GM12872 (cell line): ENCODE data around the gene RREB1.

ENCODE experiments used
- TF ChIP-seq, protein P1 (sequence below): IDR thresholded peaks from 3 replicates; pipeline ENCODE4 v1.5.1; 2011; ENCODE audit warnings: low read depth, mild to moderate bottlenecking, low read length, moderate library complexity; ENCODE audit not compliant: insufficient read depth

The RREB1 gene, protein sequence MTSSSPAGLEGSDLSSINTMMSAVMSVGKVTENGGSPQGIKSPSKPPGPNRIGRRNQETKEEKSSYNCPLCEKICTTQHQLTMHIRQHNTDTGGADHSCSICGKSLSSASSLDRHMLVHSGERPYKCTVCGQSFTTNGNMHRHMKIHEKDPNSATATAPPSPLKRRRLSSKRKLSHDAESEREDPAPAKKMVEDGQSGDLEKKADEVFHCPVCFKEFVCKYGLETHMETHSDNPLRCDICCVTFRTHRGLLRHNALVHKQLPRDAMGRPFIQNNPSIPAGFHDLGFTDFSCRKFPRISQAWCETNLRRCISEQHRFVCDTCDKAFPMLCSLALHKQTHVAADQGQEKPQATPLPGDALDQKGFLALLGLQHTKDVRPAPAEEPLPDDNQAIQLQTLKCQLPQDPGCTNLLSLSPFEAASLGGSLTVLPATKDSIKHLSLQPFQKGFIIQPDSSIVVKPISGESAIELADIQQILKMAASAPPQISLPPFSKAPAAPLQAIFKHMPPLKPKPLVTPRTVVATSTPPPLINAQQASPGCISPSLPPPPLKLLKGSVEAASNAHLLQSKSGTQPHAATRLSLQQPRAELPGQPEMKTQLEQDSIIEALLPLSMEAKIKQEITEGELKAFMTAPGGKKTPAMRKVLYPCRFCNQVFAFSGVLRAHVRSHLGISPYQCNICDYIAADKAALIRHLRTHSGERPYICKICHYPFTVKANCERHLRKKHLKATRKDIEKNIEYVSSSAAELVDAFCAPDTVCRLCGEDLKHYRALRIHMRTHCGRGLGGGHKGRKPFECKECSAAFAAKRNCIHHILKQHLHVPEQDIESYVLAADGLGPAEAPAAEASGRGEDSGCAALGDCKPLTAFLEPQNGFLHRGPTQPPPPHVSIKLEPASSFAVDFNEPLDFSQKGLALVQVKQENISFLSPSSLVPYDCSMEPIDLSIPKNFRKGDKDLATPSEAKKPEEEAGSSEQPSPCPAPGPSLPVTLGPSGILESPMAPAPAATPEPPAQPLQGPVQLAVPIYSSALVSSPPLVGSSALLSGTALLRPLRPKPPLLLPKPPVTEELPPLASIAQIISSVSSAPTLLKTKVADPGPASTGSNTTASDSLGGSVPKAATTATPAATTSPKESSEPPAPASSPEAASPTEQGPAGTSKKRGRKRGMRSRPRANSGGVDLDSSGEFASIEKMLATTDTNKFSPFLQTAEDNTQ (N-terminal part only)

DNA sequence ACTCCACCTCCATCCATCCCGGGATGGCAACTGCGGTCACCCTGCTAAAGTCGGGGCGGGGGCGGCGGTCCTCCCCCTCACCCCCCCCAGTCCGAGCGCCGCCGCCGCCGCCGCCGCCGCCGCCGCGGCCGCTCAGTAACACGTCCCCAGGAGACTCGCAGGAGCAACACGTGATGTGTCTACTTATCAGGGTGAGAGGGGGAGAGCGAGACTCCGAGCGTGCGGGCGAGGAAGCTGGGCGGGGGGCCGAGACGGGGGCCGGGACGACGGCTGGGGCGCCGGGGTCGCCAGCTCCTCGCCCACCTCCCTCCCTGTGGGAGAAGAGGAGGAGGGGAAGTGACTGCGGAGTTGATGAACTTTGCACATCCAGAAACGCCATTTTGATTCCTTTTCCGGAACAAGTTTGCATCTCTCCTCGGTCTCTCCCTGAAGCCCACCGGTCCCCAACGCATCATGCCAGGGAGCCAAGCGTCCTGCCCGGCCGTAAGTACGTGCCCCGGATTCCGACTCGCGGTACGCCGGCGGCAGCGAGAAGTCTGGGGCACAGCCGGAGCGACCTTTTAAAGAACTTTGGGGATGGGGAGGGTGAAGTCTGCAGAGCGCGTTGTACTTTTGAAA is at the start of gene RREB1:
RREB1 (plus strand) TSS at position 384 of the 618 bp plus-strand sequence. CDS start 73,951 bp downstream, outside the sequence.
- TF ChIP-seq, protein P1, sequence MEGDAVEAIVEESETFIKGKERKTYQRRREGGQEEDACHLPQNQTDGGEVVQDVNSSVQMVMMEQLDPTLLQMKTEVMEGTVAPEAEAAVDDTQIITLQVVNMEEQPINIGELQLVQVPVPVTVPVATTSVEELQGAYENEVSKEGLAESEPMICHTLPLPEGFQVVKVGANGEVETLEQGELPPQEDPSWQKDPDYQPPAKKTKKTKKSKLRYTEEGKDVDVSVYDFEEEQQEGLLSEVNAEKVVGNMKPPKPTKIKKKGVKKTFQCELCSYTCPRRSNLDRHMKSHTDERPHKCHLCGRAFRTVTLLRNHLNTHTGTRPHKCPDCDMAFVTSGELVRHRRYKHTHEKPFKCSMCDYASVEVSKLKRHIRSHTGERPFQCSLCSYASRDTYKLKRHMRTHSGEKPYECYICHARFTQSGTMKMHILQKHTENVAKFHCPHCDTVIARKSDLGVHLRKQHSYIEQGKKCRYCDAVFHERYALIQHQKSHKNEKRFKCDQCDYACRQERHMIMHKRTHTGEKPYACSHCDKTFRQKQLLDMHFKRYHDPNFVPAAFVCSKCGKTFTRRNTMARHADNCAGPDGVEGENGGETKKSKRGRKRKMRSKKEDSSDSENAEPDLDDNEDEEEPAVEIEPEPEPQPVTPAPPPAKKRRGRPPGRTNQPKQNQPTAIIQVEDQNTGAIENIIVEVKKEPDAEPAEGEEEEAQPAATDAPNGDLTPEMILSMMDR = no peak

DNA sequence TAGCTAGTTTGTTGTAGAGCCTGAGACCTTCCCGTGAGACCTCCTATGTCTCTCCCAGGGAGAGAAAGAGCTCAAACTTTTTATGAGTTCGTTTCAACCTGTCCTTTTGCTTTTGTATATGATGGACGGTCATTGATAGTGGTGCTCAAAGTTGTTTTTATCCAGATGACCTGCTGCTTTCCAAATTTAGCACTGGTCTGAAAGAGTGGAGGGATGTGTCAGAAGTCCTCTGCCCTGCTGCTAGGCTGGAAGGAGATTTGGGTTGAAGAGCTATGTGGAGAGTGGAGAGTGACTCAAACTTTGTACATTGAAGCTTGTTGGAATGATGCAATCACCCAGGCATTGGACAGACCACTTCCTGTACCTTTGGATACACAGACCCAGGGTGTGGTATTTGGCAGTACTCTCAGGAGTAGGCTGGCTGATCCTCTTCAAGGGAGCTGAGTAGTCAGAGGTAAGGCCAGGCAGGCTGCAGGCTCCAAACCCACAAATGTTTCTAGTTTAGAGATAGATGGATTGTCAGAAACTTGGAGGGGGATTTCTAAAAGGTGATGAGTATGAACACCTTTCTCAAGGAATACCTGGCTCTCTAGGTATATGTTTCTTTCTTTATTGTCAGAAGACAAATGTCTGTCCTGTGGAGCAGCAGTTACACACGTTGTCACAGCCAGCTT is 49.4 kb upstream of the RREB1 start:
- TF ChIP-seq, protein P1 = no peak

DNA sequence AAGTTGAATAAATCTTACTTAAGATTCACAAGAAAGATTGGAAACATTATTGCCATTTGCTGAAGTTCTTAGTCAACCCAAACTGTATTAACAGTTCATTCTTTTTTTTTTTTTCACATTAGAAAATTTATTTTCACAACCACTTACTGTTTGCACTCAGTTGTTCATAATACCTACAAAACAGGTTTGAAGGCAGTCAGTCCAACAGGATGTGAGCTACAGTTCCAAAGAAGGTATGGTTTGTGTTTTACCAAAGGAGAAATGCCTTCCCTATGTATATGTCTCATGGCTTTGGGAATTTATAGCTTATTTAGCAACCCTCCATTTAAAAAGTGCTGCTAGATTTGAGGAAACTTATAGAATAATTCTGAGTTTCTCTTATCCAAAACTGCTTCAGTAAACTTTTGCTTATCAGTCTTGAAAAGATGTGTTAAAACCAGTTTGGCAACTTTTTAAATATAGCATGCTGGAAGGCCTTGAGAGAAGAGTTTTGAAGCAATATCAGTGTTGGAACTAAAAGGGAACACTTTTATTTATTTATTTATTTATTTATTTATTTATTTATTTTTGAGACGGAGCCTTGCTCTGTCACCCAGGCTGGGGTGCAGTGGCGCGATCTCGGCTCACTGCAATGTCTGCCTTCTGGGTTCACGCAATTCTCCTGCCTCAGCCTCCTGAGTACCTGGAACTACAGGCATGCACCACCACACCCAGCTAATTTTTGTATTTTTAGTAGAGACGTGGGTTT is 46.8 kb upstream of the RREB1 start:
- TF ChIP-seq, protein P1 = no peak

DNA sequence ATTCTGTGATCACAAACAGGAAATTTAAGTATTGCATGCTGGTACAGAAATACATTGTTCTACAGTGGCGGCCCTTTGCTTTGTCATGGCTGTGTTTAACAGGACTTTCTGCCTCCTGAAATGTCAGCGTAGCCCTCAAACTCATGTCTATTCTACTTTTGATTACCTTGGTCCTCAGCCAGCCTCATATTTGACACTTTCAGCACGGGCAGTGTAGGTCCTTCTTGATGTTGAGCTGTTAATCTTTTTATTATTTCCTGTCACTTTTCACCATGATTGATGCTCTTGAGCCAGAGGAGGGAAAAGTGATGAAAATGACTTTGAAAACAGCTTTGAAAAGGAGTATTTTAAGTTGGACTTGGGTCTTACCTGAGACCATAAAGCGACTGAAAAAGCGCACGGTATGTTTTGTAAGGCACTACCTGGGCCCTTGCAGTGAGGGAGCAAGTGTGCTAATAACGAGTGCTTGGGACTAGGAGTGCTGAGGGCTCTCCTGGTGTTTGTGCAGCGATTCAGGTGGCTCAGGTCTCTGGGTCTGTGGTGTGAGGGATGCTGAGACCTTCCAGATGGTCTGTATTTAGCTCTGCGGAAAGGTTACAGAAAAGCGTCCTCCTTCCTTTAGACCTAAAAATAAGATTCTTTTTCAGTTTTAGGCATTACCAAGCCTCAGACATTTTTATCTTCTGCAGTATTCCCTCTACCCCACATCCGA is 45.2 kb upstream of the RREB1 start:
- TF ChIP-seq, protein P1 = no peak

DNA sequence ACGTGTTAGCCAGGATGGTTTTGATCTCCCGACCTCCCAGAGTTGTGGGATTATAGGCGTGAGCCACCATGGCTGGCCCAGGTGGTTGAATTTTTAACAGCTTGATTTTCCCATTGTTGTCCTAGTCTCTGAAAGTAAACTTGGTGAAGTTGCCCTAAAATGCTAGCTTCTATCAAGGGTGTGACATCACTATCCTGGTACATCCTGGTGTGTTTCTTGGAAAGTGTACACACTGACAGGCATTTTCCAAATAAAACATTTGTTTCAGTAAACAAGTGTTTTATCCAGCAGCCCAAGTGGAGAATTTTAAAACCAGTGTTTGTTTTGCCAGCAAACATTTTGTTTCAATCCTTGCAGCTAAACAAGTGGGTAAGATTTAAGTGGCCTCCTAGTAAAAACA is 40.5 kb upstream of the RREB1 start:
- TF ChIP-seq, protein P1 = no peak

DNA sequence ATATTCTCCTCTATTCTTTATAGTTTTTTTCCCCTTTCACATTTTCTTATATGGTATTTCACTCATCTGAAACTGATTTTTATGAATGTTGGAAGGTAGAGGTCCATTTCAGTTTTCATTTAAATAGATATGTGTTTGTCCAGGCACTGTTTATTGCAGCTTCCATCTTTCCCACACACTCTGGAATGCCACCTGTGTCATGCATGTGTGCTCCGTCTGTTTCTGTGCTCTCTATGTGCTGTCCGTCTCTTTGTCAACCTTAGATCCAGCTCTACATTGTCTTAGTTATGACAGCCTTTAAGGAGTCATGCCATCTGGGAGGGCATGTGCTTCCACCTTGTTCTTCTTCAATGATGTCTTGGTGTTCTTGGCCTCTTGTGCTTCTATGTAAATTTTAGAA is 36.4 kb upstream of the RREB1 start:
- TF ChIP-seq, protein P1 = no peak
